Keratinocyte (primary cell): Measurements from ENCODE around the gene MAP3K5. TPM values are rescaled to one million over a fixed set of nuclear protein-coding genes. Genes with fewer than 3 reads are reported as not detected.
A peak's percentile ranks its signal among the peaks of the same experiment; 100 is the strongest.

Experiments
- DNase-seq: peaks from one replicate; pipeline ENCODE4 v3.0.0-alpha.2; 2011; ENCODE audit warnings: low read depth, missing footprints, low spot score
- FAIRE-seq: peaks from 2 replicates; lab custom pipeline; 2011; peaks lifted over from hg19 to GRCh38; lab: Jason Lieb, UNC
- H2AFZ ChIP-seq: 2 replicates; pipeline ENCODE4 v1.6.0; 2012; ENCODE audit warnings: low read length, control low read depth, inconsistent platforms; ENCODE audit not compliant: control insufficient read depth
- H3K27ac ChIP-seq: 2 replicates; pipeline ENCODE4 v1.5.1; 2011; ENCODE audit warnings: low read length; ENCODE audit not compliant: control insufficient read depth, insufficient read depth
- H3K27me3 ChIP-seq: 3 replicates; pipeline ENCODE4 v1.6.0; 2011; ENCODE audit warnings: low read length; ENCODE audit not compliant: control insufficient read depth, insufficient read depth; ENCODE audit errors: extremely low read depth
- H3K36me3 ChIP-seq, 2 experiments: 2 replicates in 1 of 2; 3 replicates in 1 of 2; pipeline ENCODE4 v1.5.1; 2011; ENCODE audit warnings: low read length in 2 of 2, mild to moderate bottlenecking in 1 of 2; ENCODE audit not compliant: control insufficient read depth in 2 of 2, insufficient read depth in 2 of 2; ENCODE audit errors: extremely low read depth in 1 of 2
- H3K4me1 ChIP-seq: 3 replicates; pipeline ENCODE4 v1.5.1; 2011; ENCODE audit warnings: low read length; ENCODE audit not compliant: control insufficient read depth, insufficient read depth; ENCODE audit errors: extremely low read depth
- H3K4me2 ChIP-seq: 3 replicates; pipeline ENCODE4 v1.6.0; 2011; ENCODE audit warnings: low read depth, low read length; ENCODE audit not compliant: control insufficient read depth, insufficient read depth; ENCODE audit errors: extremely low read depth
- H3K4me3 ChIP-seq, 3 experiments: fragments of 200-600 bp in 1 of 3; sonication (generic) in 1 of 3; 2 replicates in 2 of 3; 3 replicates in 1 of 3; pipeline ENCODE4 v1.5.1; 2011 to 2016; ENCODE audit warnings: low read length in 3 of 3, mild to moderate bottlenecking in 3 of 3, control low read depth in 2 of 3, inconsistent platforms in 1 of 3, low read depth in 1 of 3, mixed read lengths in 1 of 3, mixed run types in 1 of 3, moderate library complexity in 1 of 3; ENCODE audit not compliant: control insufficient read depth in 2 of 3, insufficient read depth in 2 of 3; ENCODE audit errors: extremely low read depth in 1 of 3
- H3K79me2 ChIP-seq: 2 replicates; pipeline ENCODE4 v1.6.0; 2012; ENCODE audit warnings: low read length; ENCODE audit not compliant: control insufficient read depth, insufficient read depth
- H3K9ac ChIP-seq: 3 replicates; pipeline ENCODE4 v1.6.0; 2011; ENCODE audit warnings: low read length; ENCODE audit not compliant: control insufficient read depth, insufficient read depth; ENCODE audit errors: extremely low read depth
- H3K9me1 ChIP-seq: 3 replicates; pipeline ENCODE4 v1.6.0; 2011; ENCODE audit warnings: low read length; ENCODE audit not compliant: control insufficient read depth, insufficient read depth; ENCODE audit errors: extremely low read depth
- H3K9me3 ChIP-seq: 2 replicates; pipeline ENCODE4 v1.5.1; 2012; ENCODE audit warnings: low read depth, low read length; ENCODE audit not compliant: control insufficient read depth
- H4K20me1 ChIP-seq: 3 replicates; pipeline ENCODE4 v1.6.0; 2011; ENCODE audit warnings: low read length; ENCODE audit not compliant: control insufficient read depth, insufficient read depth; ENCODE audit errors: extremely low read depth
- EZH2 ChIP-seq: IDR thresholded peaks from one replicate; pipeline ENCODE4 v1.6.1; 2012; ENCODE audit warnings: inconsistent platforms, mild to moderate bottlenecking, low read length, moderate library complexity
- dilution Hi-C: fragments of 300-500 bp; cut with MboI; formaldehyde crosslinking; loops from one replicate; pipeline ENCODE4 v1.7.0; 2020; ENCODE audit warnings: low sequenced_read_pairs; ENCODE audit not compliant: extremely low pct_ligation_motif_present
- polyA plus RNA-seq, 5 experiments: library from polyadenylated mRNA; depleted of rRNA in 3 of 5; stranded (reverse) in 3 of 5; stranded (forward) in 1 of 5; unstranded in 1 of 5; fragments of >200 nt; gene quantifications; 1 replicate in 1 of 5; 2 replicates in 3 of 5; 3 replicates in 1 of 5; pipeline versions ENCODE4 v1.2.1 to v1.2.3, GENCODE V29; 2011 to 2012; ENCODE audit warnings: missing spikeins in 2 of 5, low read depth in 1 of 5, low replicate concordance in 1 of 5
- TF ChIP-seq, protein P1 (sequence below), 3 experiments: IDR thresholded peaks in 1 of 3; conservative IDR thresholded peaks in 1 of 3; optimal IDR thresholded peaks in 1 of 3; 2 replicates in 2 of 3; 3 replicates in 1 of 3; pipeline versions ENCODE3 to v1.5.1; 2011; ENCODE audit warnings: low read length in 3 of 3, mild to moderate bottlenecking in 3 of 3, moderate library complexity in 2 of 3, control low read depth in 1 of 3, inconsistent platforms in 1 of 3; ENCODE audit not compliant: insufficient read depth in 2 of 3; ENCODE audit errors: extremely low read depth in 1 of 3

Gene MAP3K5
- polyA plus RNA-seq, 1 donor (not counting 4 experiments of a cell fraction or from before 2014, with no cell fraction given), result 3.4 TPM

- no peaks in the 10 kb centered on the region for H3K9me1 ChIP-seq
- H3K79me2 ChIP-seq, result peaks cover 12% of the 10 kb centered on the region
- no peak for FAIRE-seq
- dilution Hi-C loops, result no loop called here
- H3K9ac ChIP-seq, result peak overlapping the region; percentile 95
- no peaks in the 10 kb centered on the region for H3K36me3 ChIP-seq
- H3K4me1 ChIP-seq, result peaks cover 6% of the 10 kb centered on the region
- H4K20me1 ChIP-seq, result no peaks in the 10 kb centered on the region
- peak overlapping the region; percentile 82 for H3K4me2 ChIP-seq
- TF ChIP-seq, protein P1, sequence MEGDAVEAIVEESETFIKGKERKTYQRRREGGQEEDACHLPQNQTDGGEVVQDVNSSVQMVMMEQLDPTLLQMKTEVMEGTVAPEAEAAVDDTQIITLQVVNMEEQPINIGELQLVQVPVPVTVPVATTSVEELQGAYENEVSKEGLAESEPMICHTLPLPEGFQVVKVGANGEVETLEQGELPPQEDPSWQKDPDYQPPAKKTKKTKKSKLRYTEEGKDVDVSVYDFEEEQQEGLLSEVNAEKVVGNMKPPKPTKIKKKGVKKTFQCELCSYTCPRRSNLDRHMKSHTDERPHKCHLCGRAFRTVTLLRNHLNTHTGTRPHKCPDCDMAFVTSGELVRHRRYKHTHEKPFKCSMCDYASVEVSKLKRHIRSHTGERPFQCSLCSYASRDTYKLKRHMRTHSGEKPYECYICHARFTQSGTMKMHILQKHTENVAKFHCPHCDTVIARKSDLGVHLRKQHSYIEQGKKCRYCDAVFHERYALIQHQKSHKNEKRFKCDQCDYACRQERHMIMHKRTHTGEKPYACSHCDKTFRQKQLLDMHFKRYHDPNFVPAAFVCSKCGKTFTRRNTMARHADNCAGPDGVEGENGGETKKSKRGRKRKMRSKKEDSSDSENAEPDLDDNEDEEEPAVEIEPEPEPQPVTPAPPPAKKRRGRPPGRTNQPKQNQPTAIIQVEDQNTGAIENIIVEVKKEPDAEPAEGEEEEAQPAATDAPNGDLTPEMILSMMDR (optimal IDR thresholded peaks at IDR 0.05 in 1 of 3, IDR thresholded peaks at IDR 0.05 in 1 of 3, conservative IDR thresholded peaks at IDR 0.05 in 1 of 3; ENCODE audit: extremely low read depth in 1 of 3, insufficient read depth in 2 of 3, low read length in 3 of 3), result no peak
- TF ChIP-seq EZH2, result no peak
- H2AFZ ChIP-seq, result peak overlapping the region; percentile 83
- no peaks in the 10 kb centered on the region for H3K9me3 ChIP-seq
- H3K4me3 ChIP-seq, result peak overlapping the region; percentile 85 to 93 (median 92)
- no peak for DNase-seq
- peak overlapping the region; percentile 85 for H3K27ac ChIP-seq
- no peaks in the 10 kb centered on the region for H3K27me3 ChIP-seq
Measured at GRCh38 chr6:136793363-136793762, 1.1 kb upstream of the MAP3K5 start.

DNA sequence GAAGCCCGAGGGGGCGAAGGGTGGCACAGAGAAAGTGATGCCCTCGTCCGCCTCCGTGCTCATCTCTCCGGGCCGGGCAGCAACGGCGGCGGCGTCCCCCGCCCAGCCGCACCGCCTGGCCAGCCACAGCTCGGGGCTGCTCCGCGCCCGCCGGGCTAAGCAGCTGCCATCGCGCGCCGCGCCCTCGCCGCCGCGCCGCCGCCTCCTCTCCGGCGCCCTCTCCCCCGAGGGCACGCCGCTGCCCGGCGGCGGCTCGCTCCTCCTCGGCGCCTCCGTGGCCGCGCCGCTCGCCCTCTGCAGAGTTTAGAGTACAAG is 225 bp downstream of the MAP3K5 start:
- H2AFZ ChIP-seq, result peak overlapping the region; percentile 93
- TF ChIP-seq, protein P1 (optimal IDR thresholded peaks at IDR 0.05 in 1 of 3, IDR thresholded peaks at IDR 0.05 in 1 of 3, conservative IDR thresholded peaks at IDR 0.05 in 1 of 3; ENCODE audit: extremely low read depth in 1 of 3, insufficient read depth in 2 of 3, low read length in 3 of 3), result no peak
- H3K4me1 ChIP-seq, result peaks cover 16% of the 10 kb centered on the region
- H3K9me1 ChIP-seq, result no peaks in the 10 kb centered on the region
- peak overlapping the region; percentile 85 to 93 (median 92) for H3K4me3 ChIP-seq
- H4K20me1 ChIP-seq, result no peaks in the 10 kb centered on the region
- DNase-seq, result no peak
- dilution Hi-C loops, result no loop called here
- H3K36me3 ChIP-seq, result no peaks in the 10 kb centered on the region
- H3K79me2 ChIP-seq, result peaks cover 14% of the 10 kb centered on the region
- peak overlapping the region; percentile 95 for H3K9ac ChIP-seq
- H3K27ac ChIP-seq, result peak overlapping the region; percentile 85
- no peaks in the 10 kb centered on the region for H3K9me3 ChIP-seq
- no peak for FAIRE-seq
- no peaks in the 10 kb centered on the region for H3K27me3 ChIP-seq
- H3K4me2 ChIP-seq, result peak overlapping the region; percentile 82
